OCI-LY7 (cell line): ENCODE results near the gene UNC13B. TPM values are rescaled to one million over a fixed set of nuclear protein-coding genes. Genes with fewer than 3 reads are reported as not detected.

Source experiments
- BruUV-seq: library from RNA; stranded (reverse); fragments of 400-500 nt; replicated peaks from 2 replicates; lab custom pipeline; 2021; lab: Mats Ljungman, UMichigan
- CTCF ChIA-PET: fragments of 300-600 bp; sonication (Branson Sonifier 250); formaldehyde crosslinking; loops from one replicate; lab custom pipeline; 2022; ENCODE audit warnings: antibody characterized with exemption; ENCODE audit not compliant: unreplicated experiment; lab: Charles Lee
- POLR2A ChIA-PET: fragments of 300-600 bp; sonication (Branson Sonifier 250); formaldehyde crosslinking; loops from one replicate; lab custom pipeline; 2022; ENCODE audit warnings: antibody characterized with exemption; lab: Charles Lee
- DNase-seq: peaks from one replicate; pipeline ENCODE4 v3.0.0-alpha.2; 2015; ENCODE audit warnings: low spot score
- H2AFZ ChIP-seq: fragments of 200-600 bp; sonication (generic), shearing (Covaris generic); 2 replicates; pipeline ENCODE4 v1.6.1; 2014; ENCODE audit warnings: mild to moderate bottlenecking, antibody characterized with exemption, low read length, moderate library complexity
- H3K27ac ChIP-seq: fragments of 200-600 bp; sonication (generic); 2 replicates; pipeline ENCODE4 v1.5.1; 2014; ENCODE audit warnings: mixed run types, low read depth, mild to moderate bottlenecking, moderate library complexity, low read length, inconsistent platforms; ENCODE audit not compliant: poor library complexity, severe bottlenecking
- H3K36me3 ChIP-seq: fragments of 200-600 bp; sonication (generic); 2 replicates; pipeline ENCODE4 v1.6.1; 2014; ENCODE audit warnings: mild to moderate bottlenecking, antibody characterized with exemption, low read length, moderate library complexity, mixed read lengths; ENCODE audit not compliant: insufficient read depth
- H3K4me1 ChIP-seq: fragments of 200-600 bp; sonication (generic); 2 replicates; pipeline ENCODE4 v1.5.1; 2014; ENCODE audit warnings: mild to moderate bottlenecking, low read length; ENCODE audit not compliant: insufficient read depth, poor library complexity, severe bottlenecking
- H3K4me2 ChIP-seq: fragments of 200-600 bp; sonication (generic); 2 replicates; pipeline ENCODE4 v1.6.1; 2014; ENCODE audit warnings: mild to moderate bottlenecking, low read length
- H3K4me3 ChIP-seq: fragments of 200-600 bp; sonication (generic); 2 replicates; pipeline ENCODE4 v1.5.1; 2014; ENCODE audit warnings: mild to moderate bottlenecking, low read depth, low read length; ENCODE audit not compliant: poor library complexity, severe bottlenecking
- H3K79me2 ChIP-seq: fragments of 200-600 bp; sonication (generic); 2 replicates; pipeline ENCODE4 v1.6.1; 2016; ENCODE audit warnings: low read depth, mild to moderate bottlenecking, low read length, moderate library complexity, mixed read lengths; ENCODE audit not compliant: insufficient read depth
- H3K9me2 ChIP-seq: fragments of 200-600 bp; sonication (generic); 2 replicates; pipeline ENCODE4 v1.6.1; 2016; ENCODE audit warnings: mild to moderate bottlenecking, low read length, mixed read lengths; ENCODE audit not compliant: insufficient read depth
- H3K9me3 ChIP-seq: fragments of 200-600 bp; sonication (generic); 2 replicates; pipeline ENCODE4 v1.6.1; 2014; ENCODE audit warnings: mild to moderate bottlenecking, mixed run types, low read length, mixed read lengths
- H4K20me1 ChIP-seq: fragments of 200-600 bp; sonication (generic); 2 replicates; pipeline ENCODE4 v1.6.1; 2014; ENCODE audit warnings: mild to moderate bottlenecking, antibody characterized with exemption, low read length, moderate library complexity, mixed read lengths; ENCODE audit not compliant: insufficient read depth
- CTCF ChIP-seq: fragments of 200-600 bp; sonication (generic); conservative IDR thresholded peaks from 2 replicates; pipeline ENCODE4 v1.5.1; 2014; ENCODE audit warnings: mild to moderate bottlenecking, antibody characterized with exemption, low read length, moderate library complexity, mixed read lengths
- EZH2phosphoT487 ChIP-seq: fragments of 200-600 bp; sonication (generic); IDR thresholded peaks from 2 replicates; pipeline ENCODE4 v1.6.1; 2018; ENCODE audit warnings: low read depth, borderline replicate concordance, mild to moderate bottlenecking, mixed run types, antibody characterized with exemption, low read length, moderate library complexity, mixed read lengths
- intact Hi-C: fragments of 100-400 bp; cut with micrococcal nuclease; formaldehyde crosslinking; loops from one replicate; pipeline ENCODE4 v1.10.0; 2022; ENCODE audit not compliant: unreplicated experiment
- total RNA-seq, 2 experiments: library from RNA; depleted of rRNA in 1 of 2; stranded (reverse); fragments of >200 nt in 1 of 2; shearing (Covaris generic) in 1 of 2; gene quantifications; 2 replicates each; pipeline ENCODE4 v1.2.3, GENCODE V29; 2014 to 2022

Gene UNC13B
- total RNA-seq, 2 experiments from 2014 or later = 1.7 to 5.8 TPM

DNA sequence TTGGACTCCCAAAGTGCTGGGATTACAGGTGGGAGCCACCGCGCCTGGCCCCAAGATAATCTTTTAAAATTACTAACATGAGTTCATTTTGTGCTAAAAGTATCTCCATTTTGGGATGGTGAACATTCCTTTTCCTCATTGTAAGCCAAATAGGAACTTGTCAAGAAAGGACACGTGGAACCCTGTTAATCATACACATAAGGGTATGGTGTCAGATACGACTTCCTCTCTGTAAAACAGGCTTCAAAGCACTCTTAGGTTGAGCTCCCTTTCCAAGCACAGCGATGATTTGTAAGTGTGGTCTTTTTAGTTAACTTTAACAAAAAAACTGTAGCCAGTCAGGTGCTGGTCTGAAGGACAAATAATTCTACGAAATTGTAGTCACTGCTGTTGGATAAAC is 132.7 kb downstream of the UNC13B start:
- CTCF ChIA-PET = no interaction called here
- Histone ChIP-seq H2AFZ (no peak overlapping the region), H3K27ac (no peak overlapping the region), H3K4me2 (no peak overlapping the region), H3K4me3 (no peak overlapping the region), H3K4me1 (no peaks in the 10 kb centered on the region), H3K9me3 (no peaks in the 10 kb centered on the region), H3K9me2 (no peaks in the 10 kb centered on the region), H4K20me1 (no peaks in the 10 kb centered on the region), H3K79me2 (no peaks in the 10 kb centered on the region), H3K36me3 (no peaks in the 10 kb centered on the region)
- BruUV-seq = no TSS peak
- TF ChIP-seq EZH2phosphoT487 (no peak), CTCF (no peak)
- POLR2A ChIA-PET = interaction anchor here (1.5 kb wide), 1 partner anchor 17 kb away, joined by 3 read pairs; no protein-coding TSS in a partner anchor
- no peak for DNase-seq
- intact Hi-C loops = no loop called here

GRCh38 chr9:35295369-35296036 is 133.7 kb downstream of the UNC13B start:
- POLR2A ChIA-PET = no interaction called here
- no peak for TF ChIP-seq CTCF
- TF ChIP-seq EZH2phosphoT487 = no peak

GRCh38 chr9:35303567-35303966 is 141.8 kb downstream of the UNC13B start:
- H2AFZ ChIP-seq = no peak overlapping the region
- H3K9me3 ChIP-seq = no peaks in the 10 kb centered on the region
- ChIA-PET CTCF (no interaction called here), POLR2A (no interaction called here)
- no peak for DNase-seq
- TF ChIP-seq CTCF (no peak), EZH2phosphoT487 (no peak)
- H3K4me3 ChIP-seq = no peak overlapping the region
- H3K9me2 ChIP-seq = no peaks in the 10 kb centered on the region
- no peaks in the 10 kb centered on the region for H4K20me1 ChIP-seq
- BruUV-seq = no TSS peak
- no peaks in the 10 kb centered on the region for H3K36me3 ChIP-seq
- no peaks in the 10 kb centered on the region for H3K79me2 ChIP-seq
- intact Hi-C loops = no loop called here
- no peak overlapping the region for H3K27ac ChIP-seq
- H3K4me1 ChIP-seq = no peaks in the 10 kb centered on the region
- no peak overlapping the region for H3K4me2 ChIP-seq

More at GRCh38 chr9:35295369-35296036, 133.7 kb downstream of the UNC13B start:
- no peak overlapping the region for H2AFZ ChIP-seq
- no peaks in the 10 kb centered on the region for H3K9me3 ChIP-seq
- BruUV-seq = no TSS peak
- CTCF ChIA-PET = no interaction called here
- H3K79me2 ChIP-seq = no peaks in the 10 kb centered on the region
- no peak for DNase-seq
- H3K36me3 ChIP-seq = no peaks in the 10 kb centered on the region
- H3K4me1 ChIP-seq = no peaks in the 10 kb centered on the region
- no peaks in the 10 kb centered on the region for H4K20me1 ChIP-seq
- H3K4me2 ChIP-seq = no peak overlapping the region
- H3K4me3 ChIP-seq = no peak overlapping the region
- no peak overlapping the region for H3K27ac ChIP-seq
- H3K9me2 ChIP-seq = no peaks in the 10 kb centered on the region
- intact Hi-C loops = no loop called here
